Stomach (tissue), 19 donors: ENCODE results near the gene DEFB114. TPM values are rescaled to one million over a fixed set of nuclear protein-coding genes. Genes with fewer than 3 reads are reported as not detected.

ENCODE experiments used
- DNase-seq, 2 donors: peaks; one replicate each; pipeline versions ENCODE4 v3.0.0 to v3.0.0-alpha.2; 2013 to 2019
- H3K27ac ChIP-seq, 5 donors: fragments of 200-600 bp in 4 of 5; sonication (generic) in 4 of 5; one replicate each; pipeline ENCODE4 v1.5.1; 2013 to 2019; ENCODE audit warnings: mild to moderate bottlenecking in 1 of 5, moderate library complexity in 1 of 5
- H3K27me3 ChIP-seq, 3 donors: fragments of 200-600 bp; sonication (generic); one replicate each; pipeline ENCODE4 v1.5.1; 2017 to 2019; ENCODE audit warnings: mixed run types in 1 of 3
- H3K36me3 ChIP-seq, 4 donors: fragments of 200-600 bp; sonication (generic); 1 replicate in 3 of 4; 2 replicates in 1 of 4; pipeline ENCODE4 v1.5.1; 2016 to 2019
- H3K4me1 ChIP-seq, 4 donors: fragments of 200-600 bp; sonication (generic); one replicate each; pipeline ENCODE4 v1.5.1; 2016 to 2019
- H3K4me3 ChIP-seq, 4 donors: fragments of 200-600 bp; sonication (generic) in 3 of 4; one replicate each; pipeline ENCODE4 v1.5.1; 2016 to 2019; ENCODE audit warnings: mild to moderate bottlenecking in 1 of 4
- H3K9me3 ChIP-seq, 4 donors: fragments of 200-600 bp; sonication (generic); one replicate each; pipeline ENCODE4 v1.5.1; 2016 to 2019
- CTCF ChIP-seq, 7 experiments: fragments of 450-650 bp in 4 of 7; fragments of 200-600 bp in 3 of 7; sonication (generic) in 3 of 7; IDR thresholded peaks; one replicate each; pipeline ENCODE4 v1.5.1; 2016 to 2019; ENCODE audit warnings: antibody characterized with exemption in 7 of 7, control low read depth in 2 of 7, mild to moderate bottlenecking in 1 of 7
- EP300 ChIP-seq: sonication (generic); formaldehyde crosslinking; IDR thresholded peaks from one replicate; pipeline ENCODE4 v1.6.1; 2017; ENCODE audit warnings: antibody characterized with exemption
- POLR2A ChIP-seq, 4 donors: fragments of 450-650 bp; IDR thresholded peaks; one replicate each; pipeline ENCODE4 v1.6.1; 2016; ENCODE audit warnings: antibody characterized with exemption in 4 of 4, control low read depth in 2 of 4, mild to moderate bottlenecking in 1 of 4, moderate library complexity in 1 of 4
- POLR2AphosphoS5 ChIP-seq, 3 donors: sonication (generic); formaldehyde crosslinking; IDR thresholded peaks; one replicate each; pipeline ENCODE4 v1.6.1; 2016; ENCODE audit warnings: antibody characterized with exemption in 3 of 3
- WGBS, 5 donors: extraction: QIAGEN DNeasy Blood & Tissue Kit in 3 of 5; methylation state at CpG; one replicate each; pipeline versions ENCODE4 v1.1.5 to v1.1.7; 2013 to 2018; 5-methylcytosine and 5-hydroxymethylcytosine counted together
- intact Hi-C: fragments of 100-400 bp; cut with DNase I; formaldehyde crosslinking; loops from one replicate; pipeline ENCODE4 v1.15.1; 2023; ENCODE audit warnings: low total_unique reads
- long read RNA-seq, 10 donors: transcript quantifications; one replicate each; lab custom pipeline, GENCODE V29; 2026
- polyA plus RNA-seq, 3 donors: library from polyadenylated mRNA; stranded (reverse); fragments of 200-250 nt; gene quantifications; one replicate each; pipeline ENCODE4 v1.2.3, GENCODE V29; 2013
- total RNA-seq, 5 donors: library from RNA; depleted of rRNA; stranded (reverse); fragments of >200 nt; gene quantifications; one replicate each; pipeline versions ENCODE4 v1.1.0 to v1.2.3, GENCODE V29; 2014 to 2016
- donor health status: healthy with polysubstance abuse.
- donor health status: Bipolar disorder and iron deficiency.
- donor health status: healthy.

DEFB114 gene
- total RNA-seq (not detected), polyA plus RNA-seq (not detected)
- long read RNA-seq, donor 1, result 0 reads
- long read RNA-seq, donor 2, result 0 reads
- long read RNA-seq, donor 3, result 0 reads
- long read RNA-seq, donor 4, result 0 reads
- long read RNA-seq, donor 5, result 0 reads
- long read RNA-seq, donor 6, result 0 reads
- long read RNA-seq, donor 7, result 0 reads
- long read RNA-seq, donor 8, result 0 reads
- long read RNA-seq, donor 9, result 0 reads
- long read RNA-seq, donor 10, result 0 reads

GRCh38 chr6:49964064-49964463, at the start of gene DEFB114:
Gene DEFB114 (minus strand): TSS chr6:49964164. CDS start chr6:49964105, 59 bp downstream.
- no peaks in the 10 kb centered on the region for H3K36me3 ChIP-seq
- H3K27me3 ChIP-seq, result no peaks in the 10 kb centered on the region
- intact Hi-C loops, result no loop called here
- H3K9me3 ChIP-seq, result peaks cover 0 to under 1% (median 0%) of the 10 kb centered on the region in 4 donors
- 60 to 69% (median 65%) methylated on average over 2 of the region's 2 CpGs for WGBS, 5 donors
- no peak for TF ChIP-seq POLR2AphosphoS5 (IDR thresholded peaks at IDR 0.05)
- no peak for TF ChIP-seq EP300
- TF ChIP-seq POLR2A (IDR thresholded peaks at IDR 0.05), result no peak
- no peak for TF ChIP-seq CTCF (IDR thresholded peaks at IDR 0.05)
- H3K27ac ChIP-seq, result no peak within 1 kb of the TSS
- no peaks in the 10 kb centered on the region for H3K4me1 ChIP-seq
- DNase-seq, result no peak
- no peak within 1 kb of the TSS for H3K4me3 ChIP-seq

DNA sequence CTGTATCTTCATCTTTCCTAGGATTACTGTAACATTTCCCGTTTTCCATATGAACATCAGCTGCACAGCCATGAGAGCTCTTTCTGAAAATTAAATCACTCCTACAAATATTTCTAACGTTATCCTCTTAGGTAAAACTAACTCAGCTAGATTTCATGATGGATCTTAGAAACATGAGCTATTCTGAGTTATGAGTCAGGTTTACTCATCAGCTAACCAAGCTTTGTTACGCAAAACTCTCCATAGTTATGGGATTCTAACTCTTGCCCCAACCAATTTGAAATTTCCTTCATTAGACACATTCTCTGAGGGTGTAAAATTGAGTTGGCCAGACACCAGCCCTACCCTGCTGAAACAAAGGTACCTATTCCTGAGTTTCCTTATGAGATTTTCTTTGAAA, 43.9 kb upstream of the DEFB114 start:
- no peak overlapping the region for H3K4me3 ChIP-seq
- intact Hi-C loops, result no loop called here
- H3K4me1 ChIP-seq, result no peaks in the 10 kb centered on the region
- no peaks in the 10 kb centered on the region for H3K9me3 ChIP-seq
- no peaks in the 10 kb centered on the region for H3K36me3 ChIP-seq
- no peak for TF ChIP-seq POLR2AphosphoS5 (IDR thresholded peaks at IDR 0.05)
- no peak for TF ChIP-seq POLR2A (IDR thresholded peaks at IDR 0.05)
- no peak for TF ChIP-seq EP300
- no peak for TF ChIP-seq CTCF (IDR thresholded peaks at IDR 0.05)
- 71 to 83% (median 77%) methylated on average over 3 of the region's 3 CpGs for WGBS, 5 donors
- H3K27ac ChIP-seq, result no peak overlapping the region
- DNase-seq, result no peak
- H3K27me3 ChIP-seq, result no peaks in the 10 kb centered on the region

GRCh38 chr6:50003139-50003538, 39.2 kb upstream of the DEFB114 start:
- TF ChIP-seq POLR2AphosphoS5 (IDR thresholded peaks at IDR 0.05) (no peak), EP300 (no peak), POLR2A (IDR thresholded peaks at IDR 0.05) (no peak), CTCF (IDR thresholded peaks at IDR 0.05) (no peak)
- H3K36me3 ChIP-seq, result no peaks in the 10 kb centered on the region
- no peaks in the 10 kb centered on the region for H3K4me1 ChIP-seq
- H3K27ac ChIP-seq, result no peak overlapping the region
- no peak for DNase-seq
- 46 to 59% (median 52%) methylated on average over 3 of the region's 3 CpGs for WGBS, 5 donors
- no peaks in the 10 kb centered on the region for H3K27me3 ChIP-seq
- intact Hi-C loops, result no loop called here
- no peaks in the 10 kb centered on the region for H3K9me3 ChIP-seq
- no peak overlapping the region for H3K4me3 ChIP-seq

DNA sequence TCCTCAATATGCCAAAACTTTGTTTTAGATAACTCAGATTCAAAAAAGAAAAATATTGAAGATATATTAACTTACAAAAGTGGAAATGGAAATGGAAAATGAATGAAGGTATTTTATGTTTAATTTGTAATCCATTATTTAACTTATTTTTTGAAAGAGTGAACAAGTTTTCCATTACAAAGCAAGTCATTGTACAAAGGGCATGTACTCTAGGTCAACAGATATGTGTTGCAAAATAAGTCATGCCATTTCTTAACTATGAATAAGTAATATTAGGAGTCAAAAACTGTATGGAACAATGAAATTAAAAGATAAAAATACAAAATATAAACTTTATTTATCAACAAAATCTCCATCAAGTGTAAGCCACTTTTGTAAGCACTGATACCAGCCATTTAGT, 31.3 kb upstream of the DEFB114 start:
- Histone ChIP-seq H3K36me3 (no peaks in the 10 kb centered on the region), H3K27ac (no peak overlapping the region), H3K9me3 (no peaks in the 10 kb centered on the region), H3K4me1 (no peaks in the 10 kb centered on the region), H3K27me3 (peaks cover 0 to 7% (median 1%) of the 10 kb centered on the region in 3 donors), H3K4me3 (no peak overlapping the region)
- DNase-seq, result no peak
- TF ChIP-seq CTCF (IDR thresholded peaks at IDR 0.05) (no peak), POLR2AphosphoS5 (IDR thresholded peaks at IDR 0.05) (no peak), EP300 (no peak), POLR2A (IDR thresholded peaks at IDR 0.05) (no peak)
- intact Hi-C loops, result no loop called here
